ENCODE results near the gene FAM25A. TPM values are rescaled to one million over a fixed set of nuclear protein-coding genes. Genes with fewer than 3 reads are reported as not detected.
"Not testable (repeated sequence)": the region's sequence is repeated elsewhere in the genome, so short reads cannot be mapped to it uniquely, and the experiment has no call there.

FAM25A gene
- total RNA-seq, 1 experiment from 2014 or later = 2.7 TPM

DNA sequence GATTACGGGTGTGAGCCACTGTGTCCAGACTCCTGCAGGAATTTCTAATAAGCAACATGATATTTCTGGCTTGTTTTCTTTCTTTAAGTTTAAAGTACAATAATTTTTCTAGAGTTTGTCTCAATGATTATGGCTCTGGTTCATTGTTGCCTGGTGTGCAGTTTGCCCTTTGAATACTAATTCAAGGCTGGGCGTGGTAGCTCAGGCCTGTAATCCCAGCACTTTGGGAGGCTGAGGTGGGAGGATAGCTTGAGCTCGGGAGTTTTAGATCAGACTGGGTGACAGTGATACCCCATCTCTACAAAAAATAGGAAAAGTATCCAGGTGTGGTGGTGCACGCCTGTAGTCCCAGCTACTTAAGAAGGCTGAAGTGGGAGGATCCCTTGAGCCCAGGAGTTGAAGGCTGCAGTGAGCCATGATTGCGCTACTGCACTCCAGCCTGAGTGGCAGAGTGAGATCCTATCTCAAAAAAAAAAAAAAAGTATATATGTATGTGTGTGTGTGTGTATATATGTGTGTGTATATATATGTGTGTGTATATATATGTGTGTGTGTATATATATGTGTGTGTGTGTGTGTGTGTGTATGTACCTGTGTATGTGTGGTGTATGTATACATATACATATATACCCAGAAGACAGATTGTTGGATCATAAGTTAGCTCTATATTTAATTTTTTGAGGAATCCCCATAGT lies 43.6 kb upstream of the FAM25A start:
- Histone ChIP-seq H3K27ac (ENCODE audit: low read depth, low read length) (no peak overlapping the region), H3K4me3 (replicated peaks in 1 of 2; ENCODE audit: low read depth in 1 of 2, low read length in 2 of 2) (no peak overlapping the region), H3K79me2 (ENCODE audit: insufficient read depth, low read length) (no peaks in the 10 kb centered on the region), H3K9me3 (ENCODE audit: control insufficient read depth in 1 of 2, insufficient read depth in 1 of 2, low read depth in 1 of 2, low read length in 2 of 2) (no peaks in the 10 kb centered on the region), H3K36me3 (ENCODE audit: control insufficient read depth in 1 of 2, insufficient read depth in 2 of 2, low read length in 2 of 2) (no peaks in the 10 kb centered on the region), H3K4me1 (ENCODE audit: control insufficient read depth in 1 of 2, insufficient read depth in 2 of 2, low read length in 2 of 2) (peaks cover 40 to 82% of the 10 kb centered on the region in 2 experiments), H3K4me2 (ENCODE audit: low read length) (no peak overlapping the region), H3K27me3 (ENCODE audit: insufficient read depth, low read length) (no peaks in the 10 kb centered on the region), H2AFZ (ENCODE audit: low read depth, low read length, poor library complexity, severe bottlenecking) (no peak overlapping the region), H3K9ac (ENCODE audit: low read length) (no peak overlapping the region), H4K20me1 (ENCODE audit: insufficient read depth) (no peaks in the 10 kb centered on the region), H3K9me2 (ENCODE audit: insufficient read depth) (no peaks in the 10 kb centered on the region)
- ChIA-PET CTCF (no interaction called here), POLR2A (interaction anchor here (0.5 to 1.2 kb wide), 2 partner anchors 8 to 9 kb away, joined by 3 to 5 read pairs; partner anchors contain the start of gene ADIRF), RAD21 (ENCODE audit: low non-redundant PET in 1 of 2, low total read pairs in 2 of 2, uncharacterized antibody in 2 of 2, unreplicated experiment in 2 of 2) (no interaction called here)
- BruUV-seq (replicated peaks) = no TSS peak
- no peak for TF ChIP-seq EGR1 (IDR thresholded peaks at IDR 0.05; ENCODE audit: low read depth)
- TF ChIP-seq SP1 (IDR thresholded peaks at IDR 0.05; ENCODE audit: low read depth) = no peak
- TF ChIP-seq YY1 (IDR thresholded peaks at IDR 0.05; ENCODE audit: extremely low read depth, insufficient replicate concordance, low read depth, low read length) = no peak
- TF ChIP-seq ZNF274 (IDR thresholded peaks at IDR 0.05; ENCODE audit: low read depth, low read length) = no peak
- no peak for ATAC-seq
- intact Hi-C loops (cut with micrococcal nuclease) = no loop called here
- no peak for DNase-seq (ENCODE audit: low read depth, low spot score)

GRCh38 chr10:86978457-86978856 lies 41.6 kb upstream of the FAM25A start:
- H3K9me3 ChIP-seq (ENCODE audit: control insufficient read depth in 1 of 2, insufficient read depth in 1 of 2, low read depth in 1 of 2, low read length in 2 of 2); H2AFZ ChIP-seq (ENCODE audit: low read depth, low read length, poor library complexity, severe bottlenecking); intact Hi-C loops (cut with micrococcal nuclease); H3K9me2 ChIP-seq (ENCODE audit: insufficient read depth); H3K79me2 ChIP-seq (ENCODE audit: insufficient read depth, low read length); H4K20me1 ChIP-seq (ENCODE audit: insufficient read depth); H3K4me3 ChIP-seq (replicated peaks in 1 of 2; ENCODE audit: low read depth in 1 of 2, low read length in 2 of 2); H3K36me3 ChIP-seq (ENCODE audit: control insufficient read depth in 1 of 2, insufficient read depth in 2 of 2, low read length in 2 of 2); H3K27me3 ChIP-seq (ENCODE audit: insufficient read depth, low read length); H3K27ac ChIP-seq (ENCODE audit: low read depth, low read length); DNase-seq (ENCODE audit: low read depth, low spot score); CTCF ChIA-PET; BruUV-seq (replicated peaks): not testable (repeated sequence)
- POLR2A ChIA-PET = interaction anchor here (0.7 kb wide), 1 partner anchor 1363 kb away, joined by 3 read pairs; no protein-coding TSS in a partner anchor
- TF ChIP-seq POLR2AphosphoS5 (IDR thresholded peaks at IDR 0.05; ENCODE audit: low read depth, low read length) = 0 out of 2 replicates have a peak, but pooled peaks have one; percentile 17
- RAD21 ChIA-PET (ENCODE audit: low non-redundant PET in 1 of 2, low total read pairs in 2 of 2, uncharacterized antibody in 2 of 2, unreplicated experiment in 2 of 2) = interaction anchor here in 1 of 2 experiments (0.7 kb wide), 1 partner anchor 61 kb away, joined by 3 read pairs; no protein-coding TSS in a partner anchor
- Histone ChIP-seq H3K4me2 (ENCODE audit: low read length) (peak overlapping the region; percentile 20), H3K4me1 (ENCODE audit: control insufficient read depth in 1 of 2, insufficient read depth in 2 of 2, low read length in 2 of 2) (peaks cover 24 to 62% of the 10 kb centered on the region in 2 experiments), H3K9ac (ENCODE audit: low read length) (peak overlapping the region; percentile 32)
- ATAC-seq = peak; percentile 72

All from HCT116 (cell line).